HepG2 (cell line): ENCODE results near the gene C4orf33. TPM values are rescaled to one million over a fixed set of nuclear protein-coding genes. Genes with fewer than 3 reads are reported as not detected.
A peak's percentile ranks its signal among the peaks of the same experiment; 100 is the strongest.

Source experiments
- NFIC ChIP-seq: IDR thresholded peaks from 2 replicates; pipeline ENCODE4 v1.6.1; 2012; ENCODE audit warnings: mild to moderate bottlenecking, low read length, inconsistent platforms
- PHF8 ChIP-seq: sonication (generic); formaldehyde crosslinking; IDR thresholded peaks from 2 replicates; pipeline ENCODE4 v1.5.0; 2020; ENCODE audit warnings: missing genetic modification reagents
- SATB2 ChIP-seq: sonication (generic); formaldehyde crosslinking; IDR thresholded peaks from 2 replicates; pipeline ENCODE4 v1.5.0; 2020; ENCODE audit warnings: missing genetic modification reagents
- TAF15 ChIP-seq: fragments of 200-400 bp; formaldehyde crosslinking; IDR thresholded peaks from one replicate; pipeline ENCODE4 v1.6.1; 2018; ENCODE audit warnings: mild to moderate bottlenecking, low read depth, low read length; ENCODE audit not compliant: poor library complexity, severe bottlenecking
- TBX3 ChIP-seq: fragments of 450-650 bp; IDR thresholded peaks from 2 replicates; pipeline ENCODE4 v1.6.1; 2017; ENCODE audit warnings: antibody characterized with exemption, mild to moderate bottlenecking, inconsistent platforms, borderline replicate concordance
- THAP11 ChIP-seq: IDR thresholded peaks from 2 replicates; pipeline ENCODE4 v1.6.1; 2016; ENCODE audit warnings: missing biosample characterization, missing genetic modification reagents
- ZEB1 ChIP-seq: IDR thresholded peaks from 2 replicates; pipeline ENCODE4 v1.6.1; 2012; ENCODE audit warnings: mild to moderate bottlenecking, low read depth, inconsistent platforms; ENCODE audit not compliant: insufficient replicate concordance
- ZNF432 ChIP-seq: sonication (generic); formaldehyde crosslinking; IDR thresholded peaks from 2 replicates; pipeline ENCODE4 v1.5.0; 2020; ENCODE audit warnings: missing genetic modification reagents, mild to moderate bottlenecking, borderline replicate concordance
- ZNF451 ChIP-seq: sonication (generic); formaldehyde crosslinking; IDR thresholded peaks from 2 replicates; pipeline ENCODE4 v1.5.0; 2020; ENCODE audit warnings: mild to moderate bottlenecking, missing genetic modification reagents
- ZNF678 ChIP-seq: sonication (generic); formaldehyde crosslinking; IDR thresholded peaks from 2 replicates; pipeline ENCODE4 v1.4.0; 2020; ENCODE audit warnings: mild to moderate bottlenecking, missing genetic modification reagents
- polyA plus RNA-seq, 8 experiments: library from polyadenylated mRNA; depleted of rRNA in 3 of 8; stranded (reverse) in 7 of 8; unstranded in 1 of 8; fragments of >200 nt; fragmentation: Illumina TruSeq in 4 of 8; extraction: Trizol in 4 of 8; gene quantifications; 2 replicates each; pipeline versions ENCODE4 v1.2.1 to v1.2.3, GENCODE V29; 2011 to 2016; ENCODE audit warnings: low read depth in 4 of 8, missing spikeins in 1 of 8, mixed read lengths in 1 of 8; ENCODE audit not compliant: insufficient read depth in 1 of 8
- total RNA-seq, 5 experiments: library from RNA; depleted of rRNA; stranded (reverse); fragments of >200 nt; fragmentation: Illumina TruSeq; extraction: Trizol; gene quantifications; 2 replicates each; pipeline ENCODE4 v1.2.3, GENCODE V29; 2016; ENCODE audit warnings: low read depth in 1 of 5
- TF ChIP-seq, protein P1 (sequence below): sonication (generic); formaldehyde crosslinking; conservative IDR thresholded peaks from 2 replicates; pipeline ENCODE4 v1.4.0; 2020; ENCODE audit warnings: missing genetic modification reagents
- TF ChIP-seq, protein P2 (sequence below): sonication (generic); formaldehyde crosslinking; IDR thresholded peaks from 2 replicates; pipeline ENCODE4 v1.4.0; 2020; ENCODE audit warnings: missing genetic modification reagents
- TF ChIP-seq, protein P3 (sequence below): sonication (generic); formaldehyde crosslinking; IDR thresholded peaks from 2 replicates; pipeline ENCODE4 v1.8.1; 2023; ENCODE audit warnings: missing genetic modification reagents, mild to moderate bottlenecking, borderline replicate concordance
- TF ChIP-seq, protein P4 (sequence below), 2 experiments: sonication (generic) in 1 of 2; formaldehyde crosslinking in 1 of 2; IDR thresholded peaks; 2 replicates each; pipeline versions ENCODE4 v1.4.0 to v1.6.1; 2016 to 2020; ENCODE audit warnings: borderline replicate concordance in 1 of 2, low read depth in 1 of 2, mild to moderate bottlenecking in 1 of 2, missing genetic modification reagents in 1 of 2
- TF ChIP-seq, protein P5 (sequence below): sonication (generic); formaldehyde crosslinking; IDR thresholded peaks from 2 replicates; pipeline ENCODE4 v1.4.0; 2020; ENCODE audit warnings: missing genetic modification reagents
- TF ChIP-seq, protein P6 (sequence below): sonication (generic); formaldehyde crosslinking; IDR thresholded peaks from 2 replicates; pipeline ENCODE4 v1.9.0; 2021; ENCODE audit warnings: missing genetic modification reagents, borderline replicate concordance

The C4orf33 gene
- total and polyA plus RNA-seq, 2 of the 13 experiments (the other 11 are each of a cell fraction or from before 2014, with no cell fraction given) = 2.8 to 3.3 TPM

DNA sequence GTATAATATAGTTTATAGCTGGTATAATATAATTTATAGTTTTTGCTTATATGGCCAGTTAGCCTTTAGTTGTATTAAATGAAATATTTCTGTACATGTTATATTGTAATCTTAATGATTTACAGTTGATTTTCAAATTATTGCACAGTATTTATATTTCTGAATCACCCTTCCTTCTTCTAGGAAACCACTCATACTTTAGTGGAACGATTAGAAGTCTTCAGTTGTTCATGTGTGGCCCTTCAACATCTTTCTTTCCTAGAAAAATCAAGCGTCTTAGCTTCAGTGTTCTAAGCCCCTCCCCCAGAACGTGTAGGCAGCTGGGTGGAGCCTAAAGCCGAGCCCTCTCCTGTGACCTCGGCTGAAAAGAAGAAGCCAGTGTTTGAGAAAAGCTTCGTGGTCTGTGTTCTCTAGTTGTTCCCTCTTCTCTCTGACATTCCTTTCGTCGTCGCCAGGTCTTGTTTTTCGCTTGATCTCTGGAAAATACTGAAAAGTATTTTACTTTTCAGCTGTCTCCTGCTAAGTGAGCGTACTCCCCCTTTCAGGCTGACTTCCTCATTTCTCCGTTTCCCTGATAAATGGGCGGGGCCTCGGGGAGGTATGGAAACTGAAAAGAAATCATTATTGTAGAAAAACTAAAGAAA, at the start of gene C4orf33 (continued):
- no peak for TF ChIP-seq TBX3
- TF ChIP-seq, protein P1, sequence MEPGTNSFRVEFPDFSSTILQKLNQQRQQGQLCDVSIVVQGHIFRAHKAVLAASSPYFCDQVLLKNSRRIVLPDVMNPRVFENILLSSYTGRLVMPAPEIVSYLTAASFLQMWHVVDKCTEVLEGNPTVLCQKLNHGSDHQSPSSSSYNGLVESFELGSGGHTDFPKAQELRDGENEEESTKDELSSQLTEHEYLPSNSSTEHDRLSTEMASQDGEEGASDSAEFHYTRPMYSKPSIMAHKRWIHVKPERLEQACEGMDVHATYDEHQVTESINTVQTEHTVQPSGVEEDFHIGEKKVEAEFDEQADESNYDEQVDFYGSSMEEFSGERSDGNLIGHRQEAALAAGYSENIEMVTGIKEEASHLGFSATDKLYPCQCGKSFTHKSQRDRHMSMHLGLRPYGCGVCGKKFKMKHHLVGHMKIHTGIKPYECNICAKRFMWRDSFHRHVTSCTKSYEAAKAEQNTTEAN = no peak
- TF ChIP-seq ZNF451 (CRISPR knock-in tag) = no peak
- no peak for TF ChIP-seq ZNF432 (CRISPR knock-in tag)
- no peak for TF ChIP-seq ZNF678 (CRISPR knock-in tag)
- TF ChIP-seq NFIC = no peak
- TF ChIP-seq THAP11 (CRISPR knock-in tag) = 0 out of 2 replicates have a peak, but pooled peaks have one; percentile 12
- no peak for TF ChIP-seq TAF15
- TF ChIP-seq PHF8 (CRISPR knock-in tag) = peak; percentile 52; the same call in 1 of the 2 replicates
- TF ChIP-seq, protein P2, sequence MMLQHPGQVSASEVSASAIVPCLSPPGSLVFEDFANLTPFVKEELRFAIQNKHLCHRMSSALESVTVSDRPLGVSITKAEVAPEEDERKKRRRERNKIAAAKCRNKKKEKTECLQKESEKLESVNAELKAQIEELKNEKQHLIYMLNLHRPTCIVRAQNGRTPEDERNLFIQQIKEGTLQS (CRISPR knock-in tag) = no peak
- TF ChIP-seq SATB2 (CRISPR knock-in tag) = no peak
- no peak for TF ChIP-seq ZEB1
- TF ChIP-seq, protein P3, sequence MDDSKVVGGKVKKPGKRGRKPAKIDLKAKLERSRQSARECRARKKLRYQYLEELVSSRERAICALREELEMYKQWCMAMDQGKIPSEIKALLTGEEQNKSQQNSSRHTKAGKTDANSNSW (CRISPR knock-in tag) = no peak
- TF ChIP-seq, protein P4, sequence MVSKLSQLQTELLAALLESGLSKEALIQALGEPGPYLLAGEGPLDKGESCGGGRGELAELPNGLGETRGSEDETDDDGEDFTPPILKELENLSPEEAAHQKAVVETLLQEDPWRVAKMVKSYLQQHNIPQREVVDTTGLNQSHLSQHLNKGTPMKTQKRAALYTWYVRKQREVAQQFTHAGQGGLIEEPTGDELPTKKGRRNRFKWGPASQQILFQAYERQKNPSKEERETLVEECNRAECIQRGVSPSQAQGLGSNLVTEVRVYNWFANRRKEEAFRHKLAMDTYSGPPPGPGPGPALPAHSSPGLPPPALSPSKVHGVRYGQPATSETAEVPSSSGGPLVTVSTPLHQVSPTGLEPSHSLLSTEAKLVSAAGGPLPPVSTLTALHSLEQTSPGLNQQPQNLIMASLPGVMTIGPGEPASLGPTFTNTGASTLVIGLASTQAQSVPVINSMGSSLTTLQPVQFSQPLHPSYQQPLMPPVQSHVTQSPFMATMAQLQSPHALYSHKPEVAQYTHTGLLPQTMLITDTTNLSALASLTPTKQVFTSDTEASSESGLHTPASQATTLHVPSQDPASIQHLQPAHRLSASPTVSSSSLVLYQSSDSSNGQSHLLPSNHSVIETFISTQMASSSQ (IDR thresholded peaks at IDR 0.05; ENCODE audit: low read depth) = no peak
- TF ChIP-seq, protein P4 (CRISPR knock-in tag; IDR thresholded peaks at IDR 0.05; ENCODE audit: borderline replicate concordance) = no peak
- TF ChIP-seq, protein P5, sequence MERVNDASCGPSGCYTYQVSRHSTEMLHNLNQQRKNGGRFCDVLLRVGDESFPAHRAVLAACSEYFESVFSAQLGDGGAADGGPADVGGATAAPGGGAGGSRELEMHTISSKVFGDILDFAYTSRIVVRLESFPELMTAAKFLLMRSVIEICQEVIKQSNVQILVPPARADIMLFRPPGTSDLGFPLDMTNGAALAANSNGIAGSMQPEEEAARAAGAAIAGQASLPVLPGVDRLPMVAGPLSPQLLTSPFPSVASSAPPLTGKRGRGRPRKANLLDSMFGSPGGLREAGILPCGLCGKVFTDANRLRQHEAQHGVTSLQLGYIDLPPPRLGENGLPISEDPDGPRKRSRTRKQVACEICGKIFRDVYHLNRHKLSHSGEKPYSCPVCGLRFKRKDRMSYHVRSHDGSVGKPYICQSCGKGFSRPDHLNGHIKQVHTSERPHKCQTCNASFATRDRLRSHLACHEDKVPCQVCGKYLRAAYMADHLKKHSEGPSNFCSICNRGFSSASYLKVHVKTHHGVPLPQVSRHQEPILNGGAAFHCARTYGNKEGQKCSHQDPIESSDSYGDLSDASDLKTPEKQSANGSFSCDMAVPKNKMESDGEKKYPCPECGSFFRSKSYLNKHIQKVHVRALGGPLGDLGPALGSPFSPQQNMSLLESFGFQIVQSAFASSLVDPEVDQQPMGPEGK (CRISPR knock-in tag) = no peak
- TF ChIP-seq, protein P6, sequence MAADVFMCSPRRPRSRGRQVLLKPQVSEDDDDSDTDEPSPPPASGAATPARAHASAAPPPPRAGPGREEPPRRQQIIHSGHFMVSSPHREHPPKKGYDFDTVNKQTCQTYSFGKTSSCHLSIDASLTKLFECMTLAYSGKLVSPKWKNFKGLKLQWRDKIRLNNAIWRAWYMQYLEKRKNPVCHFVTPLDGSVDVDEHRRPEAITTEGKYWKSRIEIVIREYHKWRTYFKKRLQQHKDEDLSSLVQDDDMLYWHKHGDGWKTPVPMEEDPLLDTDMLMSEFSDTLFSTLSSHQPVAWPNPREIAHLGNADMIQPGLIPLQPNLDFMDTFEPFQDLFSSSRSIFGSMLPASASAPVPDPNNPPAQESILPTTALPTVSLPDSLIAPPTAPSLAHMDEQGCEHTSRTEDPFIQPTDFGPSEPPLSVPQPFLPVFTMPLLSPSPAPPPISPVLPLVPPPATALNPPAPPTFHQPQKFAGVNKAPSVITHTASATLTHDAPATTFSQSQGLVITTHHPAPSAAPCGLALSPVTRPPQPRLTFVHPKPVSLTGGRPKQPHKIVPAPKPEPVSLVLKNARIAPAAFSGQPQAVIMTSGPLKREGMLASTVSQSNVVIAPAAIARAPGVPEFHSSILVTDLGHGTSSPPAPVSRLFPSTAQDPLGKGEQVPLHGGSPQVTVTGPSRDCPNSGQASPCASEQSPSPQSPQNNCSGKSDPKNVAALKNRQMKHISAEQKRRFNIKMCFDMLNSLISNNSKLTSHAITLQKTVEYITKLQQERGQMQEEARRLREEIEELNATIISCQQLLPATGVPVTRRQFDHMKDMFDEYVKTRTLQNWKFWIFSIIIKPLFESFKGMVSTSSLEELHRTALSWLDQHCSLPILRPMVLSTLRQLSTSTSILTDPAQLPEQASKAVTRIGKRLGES (CRISPR knock-in tag) = no peak
